GM18867 (cell line): ENCODE data around the gene GPR17.

Experiments
- ATAC-seq: cut with Tn5 transposase; IDR thresholded peaks from one replicate; pipeline ENCODE4 v1.9.1; 2021; ENCODE audit warnings: mild to moderate bottlenecking, moderate library complexity; ENCODE audit not compliant: unreplicated experiment

GPR17 gene

DNA sequence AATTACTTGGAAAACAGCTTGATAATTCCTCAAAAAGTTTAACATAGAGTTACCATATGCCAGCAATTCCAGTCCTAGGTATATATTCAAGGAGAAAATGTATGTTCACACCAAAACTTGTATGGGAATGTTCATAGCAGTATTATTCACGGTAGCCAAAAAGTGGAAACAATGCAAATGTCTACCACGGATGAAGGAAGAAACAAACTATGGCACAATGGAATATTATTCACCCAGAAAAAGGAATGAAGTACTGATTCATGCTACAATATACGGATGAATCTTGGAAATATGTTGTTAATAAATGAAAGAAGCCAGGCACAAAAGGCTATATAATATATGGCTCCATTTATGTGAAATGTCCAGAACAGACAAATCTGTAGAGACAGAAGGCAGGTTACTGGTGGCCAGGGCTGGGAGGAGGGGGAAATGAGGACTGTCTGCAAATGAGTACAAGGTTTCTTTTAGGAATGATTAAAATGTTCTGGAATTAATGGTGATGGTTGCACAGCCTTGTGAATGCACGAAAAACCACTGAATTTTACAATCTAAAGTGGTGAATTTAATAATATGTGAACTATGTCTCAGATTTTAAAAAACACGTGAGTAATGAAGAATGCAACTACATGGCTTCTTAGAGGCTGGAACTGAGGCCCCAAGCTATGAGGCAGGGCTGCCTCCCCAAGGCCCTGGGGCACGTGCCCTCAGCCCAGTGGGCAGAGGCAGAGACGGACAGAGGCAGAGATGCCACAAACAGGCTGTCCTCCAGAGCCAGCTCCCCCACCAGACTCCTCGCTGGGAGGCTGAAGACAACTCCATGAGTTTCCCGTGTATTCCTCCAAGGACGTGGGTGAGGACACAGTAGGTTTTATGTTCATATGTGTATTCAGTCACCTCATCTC is 24.4 kb downstream of the GPR17 start:
- ATAC-seq: no peak

DNA sequence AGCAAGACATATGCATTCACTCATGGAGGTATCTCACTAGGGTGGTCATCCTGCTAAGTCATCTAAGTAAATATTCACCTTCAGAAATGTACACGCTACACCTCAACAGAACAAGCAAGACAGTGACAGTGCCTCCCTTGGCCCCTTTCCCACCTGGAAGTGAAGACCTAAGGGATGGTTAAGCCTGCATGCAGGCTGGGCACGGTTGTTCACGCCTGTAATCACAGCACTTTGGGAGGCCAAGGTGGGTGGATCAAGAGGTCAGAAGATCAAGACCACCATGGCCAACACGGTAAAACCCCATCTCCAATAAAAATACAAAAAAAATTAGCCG is 25.0 kb downstream of the GPR17 start:
- ATAC-seq: no peak

DNA sequence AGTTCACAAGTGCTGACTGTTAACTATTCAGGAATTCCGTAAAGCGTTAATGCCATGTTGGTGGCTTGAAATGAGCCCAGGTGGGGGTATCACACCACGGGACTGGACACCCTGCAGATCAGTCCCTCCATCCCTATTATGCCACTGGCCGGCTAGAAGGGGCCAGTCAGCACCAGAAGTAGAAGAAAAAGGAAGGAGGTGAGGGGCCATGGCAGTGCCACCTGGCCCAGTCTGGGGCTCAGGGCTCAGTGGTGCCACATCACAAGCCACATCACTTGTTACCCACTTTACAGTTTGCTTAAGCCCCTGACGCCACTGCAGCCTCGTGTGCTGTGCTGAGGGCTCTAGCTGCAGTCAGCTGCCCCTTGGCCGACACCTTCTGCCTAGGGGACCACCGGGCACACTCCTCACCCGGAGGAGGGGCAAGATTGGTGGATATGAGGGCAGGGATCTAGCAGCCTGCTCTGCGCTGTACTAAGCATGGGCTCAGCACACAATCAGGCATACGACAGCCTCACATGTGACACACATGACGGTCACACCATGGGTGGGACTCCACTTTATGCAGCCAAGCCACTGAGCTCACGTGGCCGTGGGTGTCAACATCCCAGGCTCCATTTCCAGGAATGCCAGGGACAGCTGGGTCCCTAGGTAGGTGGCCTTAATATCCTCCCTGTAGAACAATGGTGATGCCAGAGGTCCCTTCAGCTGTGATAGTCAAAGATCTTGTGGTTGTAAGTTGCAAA is 25.8 kb downstream of the GPR17 start:
- ATAC-seq: no peak

- ATAC-seq: no peak
Observed at GRCh38 chr2:127672341-127673224, 26.6 kb downstream of the GPR17 start.

DNA sequence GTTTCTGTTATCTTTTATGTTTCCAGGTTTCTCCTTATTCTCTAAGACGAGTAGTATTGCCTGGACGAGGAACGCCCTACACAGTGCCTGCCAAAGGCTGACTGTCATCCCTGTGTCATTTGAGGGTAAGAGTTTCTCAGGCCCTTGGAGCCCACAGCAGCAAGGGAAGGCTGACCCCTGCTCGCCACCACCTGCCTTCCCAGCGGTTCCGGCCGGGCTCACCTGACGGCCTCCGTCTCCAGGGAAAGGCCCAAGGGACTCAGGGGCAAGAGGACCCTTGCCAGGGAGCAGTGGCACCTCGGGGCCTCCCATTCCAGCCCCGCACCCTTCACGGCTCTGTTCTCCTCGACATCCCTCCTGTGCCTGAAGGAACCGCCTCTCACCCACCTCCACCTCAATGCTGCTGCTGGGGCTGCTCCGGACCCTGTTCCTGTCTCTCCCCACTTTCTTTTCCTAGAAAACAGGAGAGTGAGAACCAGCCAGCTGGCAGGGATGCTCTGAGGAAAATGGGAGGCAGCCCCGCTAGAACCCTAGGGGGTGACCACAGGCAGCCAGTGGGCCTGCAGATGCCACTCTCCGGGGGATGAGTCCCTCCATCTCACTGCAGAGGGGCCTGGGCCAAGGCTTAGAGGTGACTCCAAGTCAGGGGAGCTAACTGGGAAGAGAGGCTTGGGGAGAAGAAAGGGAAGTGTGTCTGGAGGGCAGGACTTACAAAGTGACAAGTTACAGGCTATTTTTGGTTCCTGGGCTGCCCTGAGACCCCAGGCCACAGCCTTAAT is 27.5 kb downstream of the GPR17 start:
- no peak for ATAC-seq

- ATAC-seq: no peak
Observed at GRCh38 chr2:127674241-127675209, 28.6 kb downstream of the GPR17 start.

- no peak for ATAC-seq
Observed at GRCh38 chr2:127675331-127676261, 29.6 kb downstream of the GPR17 start, which contains the start of gene LIMS2. TSS of gene LIMS2 (minus strand) at chr2:127675530. CDS start at chr2:127675024, 506 bp downstream.

GRCh38 chr2:127676906-127677305 is 31.0 kb downstream of the GPR17 start:
- ATAC-seq: no peak

- no peak for ATAC-seq
Observed at GRCh38 chr2:127678531-127678930, 32.6 kb downstream of the GPR17 start.

DNA sequence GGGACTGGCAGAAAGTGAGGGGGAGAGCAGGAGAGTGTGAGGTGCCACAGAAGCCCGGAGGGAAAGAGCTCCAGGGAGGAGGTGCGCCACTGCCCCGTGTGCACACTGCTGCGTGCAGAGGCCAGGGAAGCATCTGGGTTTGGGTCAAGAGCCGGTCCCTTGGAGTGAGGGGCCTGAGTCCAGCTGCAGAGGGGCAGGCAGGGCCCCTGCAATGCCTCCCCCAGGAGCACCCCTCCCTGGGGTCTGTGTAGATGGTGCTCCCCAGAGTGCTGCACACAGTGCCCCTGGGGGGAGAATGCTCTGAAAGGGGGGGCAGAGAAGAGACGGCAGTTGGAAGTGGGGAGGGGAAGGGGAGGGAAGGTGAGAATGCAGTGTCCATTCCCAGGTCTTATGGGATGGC is 33.0 kb downstream of the GPR17 start:
- no peak for ATAC-seq

DNA sequence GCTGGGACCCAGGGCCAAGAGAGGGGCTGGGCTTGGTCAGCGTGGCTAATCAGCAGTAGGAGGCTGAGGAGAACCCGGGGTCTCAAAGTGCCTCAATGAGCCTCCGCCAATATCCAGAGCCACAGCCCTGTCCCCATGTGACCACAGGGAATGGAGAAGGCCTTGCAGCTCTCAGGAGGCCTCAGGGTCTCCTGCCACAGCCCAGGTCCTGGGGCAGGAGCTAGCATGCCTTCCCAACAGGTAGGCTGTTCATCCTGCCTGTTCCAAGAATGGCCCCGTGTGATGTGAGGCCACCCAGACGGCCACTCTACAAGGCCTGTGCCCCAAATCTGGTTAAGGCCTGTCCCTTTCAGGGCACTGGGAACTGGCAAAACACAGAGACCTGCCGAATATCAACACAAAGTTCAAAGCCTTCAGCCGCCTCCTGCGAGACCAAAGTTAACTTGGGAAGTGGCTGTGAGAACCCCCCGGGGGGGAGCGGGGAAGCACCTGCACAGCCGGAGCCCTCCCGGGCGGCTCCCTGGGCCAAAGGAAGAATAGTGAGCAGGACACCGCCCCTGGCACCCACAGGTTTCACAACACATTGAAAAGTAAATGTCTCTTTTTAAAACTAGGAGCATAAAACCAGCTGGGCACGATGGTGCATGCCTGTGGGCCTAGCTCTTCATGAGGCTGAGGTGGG is 33.9 kb downstream of the GPR17 start:
- no peak for ATAC-seq

GRCh38 chr2:127680706-127681287 is 34.8 kb downstream of the GPR17 start:
- ATAC-seq: no peak

- no peak for ATAC-seq
Observed at GRCh38 chr2:127681288-127681804, 35.4 kb downstream of the GPR17 start.

DNA sequence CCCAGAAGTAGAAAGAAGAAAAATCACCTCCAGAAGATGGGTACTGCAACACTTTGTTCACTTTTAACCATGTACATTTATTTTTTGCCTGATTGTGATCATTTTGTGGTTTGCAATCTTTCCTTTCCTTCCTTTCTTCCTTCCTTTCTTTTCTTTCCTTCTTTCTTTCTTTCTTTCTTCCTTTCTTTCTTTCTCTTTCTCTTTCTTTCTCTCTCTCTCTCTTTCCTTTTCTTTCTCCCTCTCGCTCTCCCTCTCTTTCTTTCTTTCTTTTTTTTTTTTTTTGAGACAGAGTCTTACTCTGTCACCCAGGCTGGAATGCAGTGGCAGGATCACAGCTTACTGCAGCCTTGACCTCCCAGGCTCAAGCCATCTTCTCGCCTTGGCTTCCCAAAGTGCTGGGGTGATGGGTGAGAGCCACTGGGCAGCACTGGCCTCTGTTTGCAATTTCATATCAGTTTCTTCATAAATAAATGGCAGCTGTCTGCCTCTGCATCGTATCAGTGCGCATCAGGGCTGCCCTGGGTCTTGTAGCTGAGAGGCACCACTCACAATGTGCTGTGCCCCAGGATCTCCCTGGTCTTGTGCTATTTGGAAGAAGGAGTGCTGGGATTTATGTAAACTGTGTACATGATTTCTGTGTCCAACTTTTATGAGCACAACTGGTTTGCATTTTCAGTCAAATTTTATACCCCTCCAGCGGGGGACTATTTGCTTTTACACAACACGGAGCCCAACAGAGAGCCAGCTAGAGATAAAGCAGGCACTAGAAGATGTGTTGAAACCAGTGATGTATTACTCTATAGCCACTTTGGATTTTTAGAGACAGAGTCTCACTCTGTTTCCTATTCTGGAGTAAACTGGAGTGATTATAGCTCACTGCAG is 36.3 kb downstream of the GPR17 start:
- no peak for ATAC-seq

DNA sequence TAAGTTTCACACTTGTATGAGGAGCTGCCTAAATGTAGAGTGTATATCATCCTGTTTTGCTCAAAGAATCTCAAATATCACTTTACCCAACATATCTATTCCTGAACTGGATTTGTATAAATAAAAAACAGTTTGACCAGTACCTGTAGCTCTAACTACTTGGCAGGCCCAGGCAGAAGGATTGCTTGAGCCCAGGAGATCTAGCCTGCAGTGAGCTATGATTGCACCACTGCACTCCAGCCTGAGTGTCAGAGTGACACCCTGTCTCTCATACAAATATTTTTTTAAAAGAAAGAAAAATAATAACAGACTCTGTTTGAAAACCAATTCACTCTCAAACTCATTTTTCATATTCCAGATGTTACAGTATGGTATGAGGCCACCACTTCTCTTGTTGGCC is 37.1 kb downstream of the GPR17 start:
- ATAC-seq: no peak

GRCh38 chr2:127683757-127684156 is 37.8 kb downstream of the GPR17 start:
- no peak for ATAC-seq
